Measurements from ENCODE around the gene B3GALT2.

DNA sequence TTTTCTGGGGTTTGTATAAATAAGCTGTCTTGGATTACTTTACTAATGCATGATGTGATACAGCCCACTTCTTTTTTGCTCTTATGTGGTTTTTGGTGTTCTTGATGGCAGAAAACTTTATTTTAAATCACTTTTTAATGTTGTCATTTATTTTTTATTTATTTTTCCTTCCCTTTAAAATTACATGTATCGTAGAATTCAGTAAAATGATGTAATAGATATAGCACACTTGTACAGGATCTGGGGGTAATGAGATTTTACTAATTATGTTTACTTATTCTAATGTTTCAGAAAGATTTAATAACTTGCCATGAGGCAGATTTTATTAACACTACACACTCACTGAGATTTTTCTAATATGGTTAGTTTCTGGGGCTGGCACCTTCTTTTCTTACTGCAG, 701 bp upstream of the B3GALT2 start:
- no peak for TF ChIP-seq EZH2phosphoT487 (IDR thresholded peaks at IDR 0.05)
- no peak for TF ChIP-seq CTCF (IDR thresholded peaks at IDR 0.05)
